Kidney tubule cell (primary cell): Measurements from ENCODE around the gene NEURL1B.

ENCODE experiments used
- DNase-seq: peaks from one replicate; pipeline ENCODE4 v3.0.0-alpha.2; 2018; ENCODE audit warnings: low spot score

NEURL1B gene

GRCh38 chr5:172715931-172716682 lies 75.0 kb downstream of the NEURL1B start:
- DNase-seq = no peak

- DNase-seq = peak; percentile 79
These were observed 75.8 kb downstream of the NEURL1B start for GRCh38 chr5:172716796-172717313.

GRCh38 chr5:172717481-172718195 lies 76.6 kb downstream of the NEURL1B start:
- no peak for DNase-seq

GRCh38 chr5:172718527-172719114 lies 77.6 kb downstream of the NEURL1B start:
- no peak for DNase-seq

GRCh38 chr5:172719211-172719610 lies 78.1 kb downstream of the NEURL1B start:
- no peak for DNase-seq

- DNase-seq = no peak
These were observed 79.6 kb downstream of the NEURL1B start for GRCh38 chr5:172720655-172721054.

- DNase-seq = no peak
These were observed 80.6 kb downstream of the NEURL1B start for GRCh38 chr5:172721455-172722326.

- DNase-seq = no peak
These were observed 81.3 kb downstream of the NEURL1B start for GRCh38 chr5:172722327-172722815.

- no peak for DNase-seq
These were observed 82.4 kb downstream of the NEURL1B start for GRCh38 chr5:172723508-172723907.

GRCh38 chr5:172724242-172725183 lies 83.5 kb downstream of the NEURL1B start:
- DNase-seq = no peak

- no peak for DNase-seq
These were observed 84.2 kb downstream of the NEURL1B start for GRCh38 chr5:172725273-172725672.

GRCh38 chr5:172725785-172726184 lies 84.7 kb downstream of the NEURL1B start:
- DNase-seq = no peak

GRCh38 chr5:172726966-172727365 lies 85.9 kb downstream of the NEURL1B start:
- DNase-seq = no peak

- peak; percentile 78 for DNase-seq
These were observed 86.5 kb downstream of the NEURL1B start for GRCh38 chr5:172727551-172727950.

- no peak for DNase-seq
These were observed 87.6 kb downstream of the NEURL1B start for GRCh38 chr5:172728481-172729241.

- no peak for DNase-seq
These were observed 88.5 kb downstream of the NEURL1B start for GRCh38 chr5:172729588-172729987.

- DNase-seq = no peak
These were observed 89.2 kb downstream of the NEURL1B start for GRCh38 chr5:172730222-172730621.

GRCh38 chr5:172730981-172731679 lies 90.1 kb downstream of the NEURL1B start:
- DNase-seq = peak; percentile 92

GRCh38 chr5:172731680-172732074 lies 90.6 kb downstream of the NEURL1B start:
- no peak for DNase-seq
